GM12872 (cell line): ENCODE measurements around the gene DGKI.

Experiments used
- CTCF ChIP-seq: IDR thresholded peaks from 3 replicates; pipeline ENCODE4 v1.5.1; 2011; ENCODE audit warnings: low read depth, mild to moderate bottlenecking, low read length, moderate library complexity; ENCODE audit not compliant: insufficient read depth

The DGKI gene

GRCh38 chr7:137742051-137742450 is 104.7 kb downstream of the DGKI start:
- TF ChIP-seq CTCF = no peak

DNA sequence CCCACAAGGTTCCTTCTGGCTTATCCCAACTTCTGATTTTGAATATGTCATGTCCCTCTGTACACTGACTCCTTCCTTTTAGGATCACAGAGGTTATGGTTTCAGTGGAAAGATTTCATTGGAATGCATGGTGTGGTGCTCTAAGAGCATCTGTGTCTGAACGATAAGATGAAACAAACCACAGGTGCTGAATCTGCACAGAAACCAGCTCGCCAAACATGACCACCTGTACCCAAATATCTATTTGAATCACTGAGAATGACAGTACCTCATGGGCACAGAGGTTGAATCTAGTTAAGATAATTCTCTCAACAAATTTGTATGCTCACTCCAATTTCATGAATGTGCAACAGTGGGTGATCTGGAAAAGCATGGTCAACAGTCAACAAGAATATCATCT is 105.3 kb downstream of the DGKI start:
- no peak for TF ChIP-seq CTCF

DNA sequence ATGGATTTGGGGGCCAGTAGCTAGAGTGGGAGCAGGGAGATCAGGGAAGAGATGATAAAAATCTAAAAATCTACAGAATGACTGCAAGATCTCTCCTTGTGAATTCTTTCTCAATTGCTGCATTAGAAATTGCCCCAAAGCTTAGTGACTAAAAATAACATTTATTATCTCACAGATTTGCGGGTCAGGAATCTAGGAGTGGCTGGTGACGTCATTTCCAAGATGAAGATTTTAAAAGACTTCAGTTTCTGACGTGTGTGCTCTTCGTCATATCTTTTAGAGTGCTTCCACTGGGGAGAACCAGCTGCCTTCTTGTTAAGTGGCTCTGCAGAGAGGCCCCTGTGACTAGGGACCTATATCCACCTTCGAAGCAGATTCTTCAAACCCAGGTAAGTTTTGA is 112.6 kb downstream of the DGKI start:
- no peak for TF ChIP-seq CTCF

- no peak for TF ChIP-seq CTCF
Observed at GRCh38 chr7:137732168-137732567, 114.6 kb downstream of the DGKI start.

- no peak for TF ChIP-seq CTCF
Observed at GRCh38 chr7:137731436-137731835, 115.3 kb downstream of the DGKI start.

GRCh38 chr7:137728426-137728825 is 118.3 kb downstream of the DGKI start:
- no peak for TF ChIP-seq CTCF

- no peak for TF ChIP-seq CTCF
Observed at GRCh38 chr7:137727413-137727812, 119.4 kb downstream of the DGKI start.

- no peak for TF ChIP-seq CTCF
Observed at GRCh38 chr7:137718355-137718754, 128.4 kb downstream of the DGKI start.
